Stimulated activated CD8-positive, alpha-beta memory T cell treated with anti-CD3 and anti-CD28 coated beads, Interleukin-4, amount 100 ng/mL, for 1 hour (primary cell): ENCODE results near the gene TRIM22.
"Not testable (repeated sequence)": the region's sequence is repeated elsewhere in the genome, so short reads cannot be mapped to it uniquely, and the experiment has no call there.

Source experiments
- DNase-seq, 2 donors: peaks; one replicate each; pipeline ENCODE4 v3.0.0-alpha.2; 2020; ENCODE audit warnings: low read depth in 2 of 2, low spot score in 1 of 2

The TRIM22 gene

GRCh38 chr11:5691238-5691963 lies 1.8 kb downstream of the TRIM22 start:
- DNase-seq, result not testable (repeated sequence)

DNA sequence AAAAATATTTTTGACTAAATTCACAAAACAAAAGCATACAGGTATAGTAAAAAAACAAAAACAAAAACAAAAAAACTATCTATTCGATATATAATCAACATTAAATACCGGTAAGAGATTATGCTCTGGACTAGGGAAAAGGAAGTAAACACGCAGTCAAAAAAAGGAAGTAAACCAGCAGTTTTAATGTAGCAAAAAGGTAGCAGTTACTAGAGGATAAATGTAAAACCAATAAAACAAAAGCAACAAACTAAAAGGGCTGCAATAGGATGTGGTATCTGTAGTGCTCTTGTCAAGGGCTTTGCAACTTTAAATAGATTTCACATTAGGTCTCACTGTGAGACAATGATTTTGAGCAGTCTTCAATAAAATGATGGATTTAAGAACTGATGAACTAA lies 2.4 kb downstream of the TRIM22 start:
- no peak for DNase-seq

DNA sequence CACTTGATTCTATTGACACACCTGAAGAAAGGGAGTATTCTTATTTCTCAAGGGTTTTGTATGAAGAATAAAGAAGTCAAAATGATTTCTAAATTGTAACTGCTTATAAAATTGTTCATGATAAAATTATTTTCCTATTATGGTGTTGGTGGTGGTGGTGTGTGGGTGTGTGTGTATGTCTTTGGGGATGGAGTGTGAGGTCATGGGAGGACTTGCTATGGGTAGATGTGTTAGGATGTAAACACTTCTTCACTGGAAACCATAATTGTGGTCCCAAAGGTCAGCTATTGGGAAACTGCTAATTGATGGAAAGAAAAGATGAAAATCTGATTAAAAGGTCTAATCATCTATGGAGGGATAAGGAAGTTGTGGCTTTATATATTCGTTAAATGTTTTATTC lies 5.1 kb downstream of the TRIM22 start:
- DNase-seq, result no peak

DNA sequence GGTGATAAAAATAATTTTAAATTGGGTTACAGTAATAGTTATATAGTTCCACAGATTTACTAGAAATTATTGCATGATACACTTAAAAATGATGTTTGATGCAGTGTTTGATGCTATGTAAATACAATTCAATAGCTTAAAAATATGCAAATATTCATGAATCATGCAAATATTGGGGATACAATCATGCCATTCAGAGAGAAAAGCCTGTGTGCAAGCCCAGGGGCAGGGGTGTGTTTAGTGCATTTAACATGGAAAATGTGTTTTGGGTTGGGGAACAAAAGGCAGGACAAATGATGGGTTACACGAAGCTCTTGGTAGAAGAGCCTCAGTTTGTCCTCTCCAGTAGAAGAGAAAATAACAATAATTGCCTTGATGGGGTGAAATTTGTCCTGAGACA lies 6.0 kb downstream of the TRIM22 start:
- DNase-seq, result no peak

DNA sequence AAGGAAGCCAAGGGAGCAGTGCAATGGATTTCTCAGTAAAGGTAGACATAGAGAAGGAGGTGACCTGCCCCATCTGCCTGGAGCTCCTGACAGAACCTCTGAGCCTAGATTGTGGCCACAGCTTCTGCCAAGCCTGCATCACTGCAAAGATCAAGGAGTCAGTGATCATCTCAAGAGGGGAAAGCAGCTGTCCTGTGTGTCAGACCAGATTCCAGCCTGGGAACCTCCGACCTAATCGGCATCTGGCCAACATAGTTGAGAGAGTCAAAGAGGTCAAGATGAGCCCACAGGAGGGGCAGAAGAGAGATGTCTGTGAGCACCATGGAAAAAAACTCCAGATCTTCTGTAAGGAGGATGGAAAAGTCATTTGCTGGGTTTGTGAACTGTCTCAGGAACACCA lies 6.6 kb downstream of the TRIM22 start:
- no peak for DNase-seq

DNA sequence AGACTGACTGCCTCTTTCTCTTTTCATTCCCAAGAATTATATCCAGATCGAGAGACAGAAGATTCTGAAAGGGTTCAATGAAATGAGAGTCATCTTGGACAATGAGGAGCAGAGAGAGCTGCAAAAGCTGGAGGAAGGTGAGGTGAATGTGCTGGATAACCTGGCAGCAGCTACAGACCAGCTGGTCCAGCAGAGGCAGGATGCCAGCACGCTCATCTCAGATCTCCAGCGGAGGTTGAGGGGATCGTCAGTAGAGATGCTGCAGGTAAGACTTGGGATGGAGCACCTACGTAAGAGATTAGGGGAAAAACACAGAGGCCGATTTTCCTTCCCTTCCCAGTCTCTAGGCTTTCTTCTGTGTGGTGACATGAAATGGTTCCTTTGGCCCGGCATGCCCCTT lies 8.7 kb downstream of the TRIM22 start:
- no peak for DNase-seq

GRCh38 chr11:5700421-5701054 lies 10.9 kb downstream of the TRIM22 start:
- DNase-seq, result no peak

DNA sequence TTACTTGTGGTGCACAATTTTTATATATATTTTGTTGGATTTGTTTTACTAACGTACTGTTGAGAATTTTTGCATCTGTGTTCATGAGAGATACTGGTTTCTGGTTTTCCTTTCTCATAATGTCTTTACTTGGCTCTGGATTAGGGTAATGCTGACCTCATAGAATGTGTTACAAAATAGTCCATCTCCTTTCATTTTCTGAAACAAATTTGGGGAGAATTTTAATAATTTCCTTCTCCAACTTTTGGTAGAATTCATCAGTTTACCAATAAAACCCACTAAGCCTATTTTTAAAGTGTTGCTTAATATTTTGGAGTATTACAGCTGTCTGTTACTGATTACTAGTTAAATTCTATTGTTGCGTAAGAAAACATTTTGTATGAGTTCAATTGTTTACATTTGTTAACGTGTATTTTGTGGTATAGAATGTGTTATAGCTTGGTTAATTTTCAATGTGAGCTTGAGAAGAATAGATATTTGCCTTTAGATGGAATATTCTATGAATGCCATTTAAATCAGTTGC lies 11.5 kb downstream of the TRIM22 start:
- no peak for DNase-seq

DNA sequence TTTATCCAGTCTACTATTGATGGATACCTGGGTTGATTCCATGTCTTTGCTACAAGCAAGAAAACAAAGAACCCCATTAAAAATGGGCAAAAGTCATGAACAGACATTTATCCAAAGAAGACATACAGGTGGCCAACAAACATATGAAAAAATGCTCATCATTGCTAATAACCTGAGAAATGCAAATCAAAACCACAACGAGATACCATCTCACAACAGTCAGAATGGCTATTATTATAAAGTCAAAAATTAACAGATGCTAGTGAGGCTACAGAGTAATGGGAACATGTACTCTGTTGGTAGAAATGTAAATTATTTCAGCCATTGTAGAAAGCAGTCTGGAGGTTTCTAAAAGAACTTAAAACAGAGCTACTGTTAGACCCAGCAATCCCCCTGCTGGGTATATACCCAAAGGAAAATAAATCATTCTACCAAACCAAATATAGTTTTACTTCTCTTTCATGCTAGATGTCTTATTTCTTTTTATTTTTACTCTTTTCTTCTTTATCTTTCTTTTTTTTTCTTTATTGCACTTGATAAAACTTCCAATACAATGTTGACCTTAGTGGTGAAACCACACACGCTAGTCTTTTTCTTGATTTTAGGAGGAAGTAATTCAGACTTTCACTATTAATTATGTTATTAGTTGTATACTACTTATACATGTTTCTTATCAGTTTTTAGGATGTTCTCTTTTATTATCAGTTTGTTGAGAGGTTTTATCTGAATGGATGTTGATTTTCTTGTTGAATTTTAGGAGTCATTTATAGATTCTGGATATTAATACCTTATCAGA lies 14.3 kb downstream of the TRIM22 start:
- DNase-seq, result no peak

GRCh38 chr11:5705688-5706087 lies 16.1 kb downstream of the TRIM22 start:
- DNase-seq, result no peak

- DNase-seq, result no peak
Observed at GRCh38 chr11:5712507-5712906, 22.9 kb downstream of the TRIM22 start.

DNA sequence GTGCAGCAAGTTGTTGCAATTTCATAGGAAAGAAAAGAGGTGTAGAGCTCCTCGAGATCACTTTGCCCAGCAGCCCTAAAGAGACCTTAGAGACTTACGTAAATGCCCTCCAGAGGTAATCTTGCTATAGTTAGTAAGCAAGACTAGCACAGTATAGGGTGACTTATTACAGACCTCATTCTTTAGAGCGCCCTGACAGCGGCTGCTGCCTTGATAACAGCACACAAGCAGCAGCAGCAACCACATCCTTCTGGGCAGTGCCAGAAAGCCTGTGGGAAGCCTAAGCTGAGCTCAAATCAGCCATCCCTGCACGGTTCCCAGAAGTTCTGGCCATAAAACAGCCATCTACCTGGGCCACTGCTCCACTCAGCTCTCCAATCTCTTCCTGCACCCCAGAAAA lies 24.1 kb downstream of the TRIM22 start:
- DNase-seq, result no peak

DNA sequence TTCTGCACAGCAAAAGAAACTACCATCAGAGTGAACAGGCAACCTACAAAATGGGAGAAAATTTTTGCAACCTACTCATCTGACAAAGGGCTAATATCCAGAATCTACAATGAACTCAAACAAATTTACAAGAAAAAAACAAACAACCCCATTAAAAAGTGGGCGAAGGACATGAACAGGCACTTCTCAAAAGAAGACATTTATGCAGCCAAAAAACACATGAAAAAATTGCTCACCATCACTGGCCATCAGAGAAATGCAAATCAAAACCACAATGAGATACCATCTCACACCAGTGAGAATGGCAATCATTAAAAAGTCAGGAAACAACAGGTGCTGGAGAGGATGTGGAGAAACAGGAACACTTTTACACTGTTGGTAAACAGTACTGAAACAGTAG lies 26.9 kb downstream of the TRIM22 start:
- DNase-seq, result not testable (repeated sequence)

DNA sequence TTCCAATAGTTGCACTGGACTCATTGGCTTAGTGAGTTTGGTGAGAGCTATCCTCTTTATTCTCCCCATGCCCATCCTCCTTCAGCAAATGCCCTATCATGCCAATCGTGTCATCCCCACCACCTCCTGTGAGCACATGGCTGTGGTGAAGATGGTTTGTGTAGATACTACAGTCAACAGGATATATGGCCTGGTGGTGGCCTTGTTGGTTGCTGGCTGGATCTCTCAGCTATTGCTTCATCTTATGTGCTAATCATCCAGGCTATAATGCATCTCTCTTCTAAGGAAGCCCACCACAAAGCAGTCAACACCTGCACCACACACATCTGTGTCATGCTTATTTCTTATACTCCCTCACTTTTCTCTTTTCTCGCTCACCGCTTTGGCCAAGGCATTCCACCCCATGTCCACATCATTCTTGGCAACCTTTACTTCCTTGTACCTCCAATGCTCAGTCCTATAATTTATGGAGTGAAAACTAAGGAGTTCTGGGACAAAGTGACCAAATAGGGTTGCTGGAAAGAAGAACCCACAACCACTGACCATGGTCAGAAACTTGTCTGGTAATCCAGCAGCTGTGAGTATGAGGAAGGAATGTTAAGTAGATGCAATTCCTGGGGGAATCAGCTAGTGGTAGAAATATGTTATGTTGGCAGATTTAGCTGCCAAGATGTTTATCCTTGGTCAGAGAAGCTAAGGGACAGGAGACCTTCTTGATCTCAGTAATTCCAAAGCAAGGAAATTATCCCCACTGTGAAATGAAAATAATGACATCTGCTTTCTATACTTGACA lies 30.3 kb downstream of the TRIM22 start:
- DNase-seq, result no peak

GRCh38 chr11:5722622-5723021 lies 33.0 kb downstream of the TRIM22 start:
- DNase-seq, result no peak

DNA sequence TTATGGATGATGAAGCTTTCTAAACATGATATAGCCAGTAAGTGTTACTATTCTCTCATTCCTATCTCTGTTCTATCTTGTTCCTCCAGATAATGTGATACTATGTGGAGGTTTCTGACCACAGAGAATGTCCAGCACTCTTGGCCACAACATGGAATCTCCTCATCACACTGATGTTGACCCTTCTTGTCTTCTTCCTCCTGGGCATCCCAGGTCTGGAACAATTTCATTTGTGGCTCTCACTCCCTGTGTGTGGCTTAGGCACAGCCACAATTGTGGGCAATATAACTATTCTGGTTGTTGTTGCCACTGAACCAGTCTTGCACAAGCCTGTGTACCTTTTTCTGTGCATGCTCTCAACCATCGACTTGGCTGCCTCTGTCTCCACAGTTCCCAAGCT lies 36.8 kb downstream of the TRIM22 start:
- DNase-seq, result no peak

GRCh38 chr11:5727691-5728090 lies 38.1 kb downstream of the TRIM22 start:
- DNase-seq, result no peak

GRCh38 chr11:5736396-5736795 lies 46.8 kb downstream of the TRIM22 start, which contains the start of gene OR56B1:
TSS of gene OR56B1 (plus strand) at chr11:5736448. CDS start at chr11:5736517, 69 bp downstream.
- DNase-seq, result no peak

DNA sequence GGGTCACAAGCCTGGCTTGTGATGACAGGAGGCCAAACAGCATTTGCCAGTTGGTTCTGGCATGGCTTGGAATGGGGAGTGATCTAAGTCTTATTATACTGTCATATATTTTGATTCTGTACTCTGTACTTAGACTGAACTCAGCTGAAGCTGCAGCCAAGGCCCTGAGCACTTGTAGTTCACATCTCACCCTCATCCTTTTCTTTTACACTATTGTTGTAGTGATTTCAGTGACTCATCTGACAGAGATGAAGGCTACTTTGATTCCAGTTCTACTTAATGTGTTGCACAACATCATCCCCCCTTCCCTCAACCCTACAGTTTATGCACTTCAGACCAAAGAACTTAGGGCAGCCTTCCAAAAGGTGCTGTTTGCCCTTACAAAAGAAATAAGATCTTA lies 47.5 kb downstream of the TRIM22 start:
- DNase-seq, result no peak

DNA sequence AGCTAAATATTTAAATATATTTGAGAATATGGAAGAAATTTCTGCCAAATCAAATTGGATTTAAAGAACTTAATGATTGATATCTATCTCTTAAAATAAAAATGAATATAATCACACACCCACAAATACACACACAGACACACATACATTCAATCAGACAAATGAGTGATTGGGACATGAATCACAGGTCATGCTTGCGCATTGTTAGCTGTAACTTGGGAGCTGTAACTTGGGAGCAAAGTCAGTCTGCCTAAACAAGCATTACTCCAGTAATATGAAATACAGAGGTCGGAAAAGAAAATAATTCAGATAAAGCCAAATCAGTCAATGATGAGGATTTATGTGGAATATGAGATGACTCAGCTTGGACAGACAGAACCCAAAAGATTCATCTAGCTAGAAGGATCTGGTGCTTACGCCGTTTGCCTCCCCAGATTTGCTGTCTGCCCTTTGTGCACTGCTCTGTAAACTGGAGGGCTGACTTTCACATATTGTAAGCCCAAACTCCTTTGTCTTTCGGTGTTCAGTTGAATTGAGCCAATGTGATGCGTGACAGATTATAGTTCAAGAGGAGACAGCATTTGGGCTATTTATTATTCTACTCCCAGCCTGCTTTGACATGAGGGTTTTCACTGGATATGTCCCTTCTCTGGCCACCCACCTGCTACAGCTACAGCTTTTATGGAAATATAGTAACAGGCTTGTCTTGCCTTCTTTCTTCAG lies 48.2 kb downstream of the TRIM22 start:
- no peak for DNase-seq
